Stimulated activated CD8-positive, alpha-beta memory T cell treated with anti-CD3 and anti-CD28 coated beads, Interleukin-12 subunit alpha, Interleukin-12 subunit beta, amount 100 ng/mL, for 24 hours (primary cell): ENCODE results near the gene DRD3.

Experiments used
- DNase-seq: peaks from one replicate; pipeline ENCODE4 v3.0.0-alpha.2; 2020; ENCODE audit errors: extremely low read depth

DRD3 gene

GRCh38 chr3:114179575-114179974, 723 bp upstream of the DRD3 start:
- DNase-seq, result no peak

DNA sequence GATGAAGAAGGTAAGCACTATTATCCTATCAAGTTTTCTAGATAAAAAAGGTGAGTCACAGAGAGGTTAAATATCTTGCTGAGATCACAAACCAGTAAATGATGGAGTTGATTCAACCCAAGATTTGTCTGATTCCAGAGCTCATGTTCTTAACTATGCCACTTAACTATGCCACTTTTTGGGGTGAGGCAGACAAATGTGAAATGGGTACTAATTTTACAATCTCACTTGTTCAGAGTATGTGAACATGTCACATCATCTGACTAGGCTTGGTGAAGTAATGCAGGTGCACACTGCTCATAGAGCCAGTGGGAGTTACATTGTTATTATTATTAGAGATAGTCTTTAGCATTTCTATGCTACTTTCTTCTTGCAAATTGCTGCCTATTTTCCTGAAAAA, 2.0 kb downstream of the DRD3 start:
- DNase-seq, result no peak

GRCh38 chr3:114176487-114176886, 2.4 kb downstream of the DRD3 start:
- no peak for DNase-seq

GRCh38 chr3:114175204-114175987, 3.5 kb downstream of the DRD3 start:
- DNase-seq, result no peak

DNA sequence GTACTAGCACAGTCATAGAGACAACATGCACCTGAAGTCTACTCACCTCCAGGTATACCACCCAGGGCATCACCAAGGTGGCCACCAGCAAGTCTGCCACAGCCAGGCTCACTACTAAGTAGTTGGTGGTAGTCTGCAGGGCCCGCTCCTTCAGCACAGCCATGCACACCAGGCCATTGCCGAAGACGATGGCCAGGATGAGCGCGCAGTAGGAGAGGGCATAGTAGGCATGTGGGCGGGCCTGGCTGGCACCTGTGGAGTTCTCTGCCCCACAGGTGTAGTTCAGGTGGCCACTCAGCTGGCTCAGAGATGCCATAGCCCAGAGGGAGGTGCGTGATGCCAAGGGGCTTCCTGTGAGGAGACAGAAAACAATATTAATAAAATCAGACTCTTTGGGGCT, 7.2 kb downstream of the DRD3 start:
- DNase-seq, result no peak

DNA sequence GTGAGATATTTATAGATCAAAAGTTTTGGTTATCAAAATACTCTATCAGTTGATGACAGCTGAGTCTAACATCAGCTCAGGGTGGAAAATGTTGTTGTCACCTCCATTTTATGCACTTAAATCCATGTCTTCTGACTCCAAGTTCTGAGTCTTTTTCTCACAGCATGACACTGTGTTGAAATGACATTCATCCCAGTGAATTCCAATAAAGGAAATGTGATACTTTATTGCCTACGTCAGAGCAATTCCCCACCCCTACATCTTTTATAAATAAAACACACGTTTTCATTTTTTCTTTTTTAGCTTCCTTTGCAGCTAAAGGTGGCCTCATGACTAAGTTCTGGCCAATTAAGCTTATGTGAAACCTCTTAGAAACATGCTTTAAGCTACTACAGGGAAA, 10.7 kb downstream of the DRD3 start:
- no peak for DNase-seq

DNA sequence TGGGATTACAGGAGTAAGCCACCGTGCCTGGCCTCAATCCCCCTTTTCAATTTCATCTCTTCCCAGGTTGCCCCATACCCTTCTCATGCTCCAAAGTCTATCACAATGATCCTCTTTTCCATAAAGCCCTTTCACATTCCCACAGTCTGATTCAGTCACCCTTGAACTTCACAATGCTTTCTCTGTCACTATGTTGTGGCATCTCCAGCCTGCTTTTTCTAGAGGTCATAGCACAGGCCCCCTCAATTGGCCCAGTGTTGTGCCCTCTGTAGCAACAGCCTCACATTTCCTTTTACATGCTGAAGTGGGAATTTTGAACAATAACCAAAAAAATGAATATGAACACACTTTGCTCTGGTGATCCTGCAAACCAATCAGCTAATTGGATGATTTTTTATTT, 21.5 kb downstream of the DRD3 start:
- no peak for DNase-seq

DNA sequence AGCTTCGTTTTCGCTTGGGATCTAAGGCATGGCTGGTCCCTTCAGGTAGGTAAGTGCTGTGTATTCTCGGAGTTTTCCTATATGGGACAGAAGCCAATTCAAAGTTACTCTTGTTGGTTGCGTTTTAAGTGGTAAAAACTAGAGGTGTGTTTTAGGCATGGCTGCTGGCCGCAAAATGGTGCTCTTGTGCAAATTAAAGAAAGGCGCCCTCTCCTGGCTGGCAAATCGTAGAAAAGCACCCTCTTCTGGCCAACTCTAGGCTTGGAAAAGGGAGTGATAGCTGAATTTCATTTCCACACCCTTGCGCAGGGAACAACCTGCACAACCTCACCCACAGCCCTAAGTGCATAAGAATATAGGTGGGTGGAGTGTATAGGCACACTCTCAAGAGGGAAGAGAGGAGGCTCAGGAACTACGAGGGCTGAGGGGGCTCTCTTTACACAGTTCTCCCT, 23.5 kb downstream of the DRD3 start:
- DNase-seq, result no peak

DNA sequence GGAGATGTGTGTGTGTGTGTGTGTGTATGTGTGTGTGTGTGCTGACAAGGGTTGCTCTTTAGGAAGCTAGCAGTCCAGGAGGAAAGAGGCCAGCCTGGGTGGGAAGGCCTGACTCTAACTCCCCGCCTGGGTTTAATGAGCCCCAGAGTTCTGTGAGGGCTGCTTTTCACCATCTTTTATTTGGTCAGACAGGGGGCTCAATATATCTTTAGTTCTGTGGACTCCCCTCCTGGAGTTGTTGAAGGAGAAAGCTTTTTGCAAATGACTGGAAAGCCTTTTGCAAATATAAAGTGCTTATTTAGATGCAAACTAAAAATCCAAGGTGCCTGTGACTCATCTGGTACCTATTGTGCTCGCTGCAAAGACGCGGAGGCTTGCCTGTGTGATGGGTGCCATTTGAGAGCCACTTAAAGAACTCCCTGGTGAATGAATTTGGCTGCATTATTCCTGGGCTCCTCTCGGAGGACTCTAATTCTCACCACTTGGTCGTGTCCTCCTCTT, 24.5 kb downstream of the DRD3 start:
- no peak for DNase-seq

GRCh38 chr3:114152519-114153151, 26.2 kb downstream of the DRD3 start:
- peak; percentile 59 for DNase-seq

DNA sequence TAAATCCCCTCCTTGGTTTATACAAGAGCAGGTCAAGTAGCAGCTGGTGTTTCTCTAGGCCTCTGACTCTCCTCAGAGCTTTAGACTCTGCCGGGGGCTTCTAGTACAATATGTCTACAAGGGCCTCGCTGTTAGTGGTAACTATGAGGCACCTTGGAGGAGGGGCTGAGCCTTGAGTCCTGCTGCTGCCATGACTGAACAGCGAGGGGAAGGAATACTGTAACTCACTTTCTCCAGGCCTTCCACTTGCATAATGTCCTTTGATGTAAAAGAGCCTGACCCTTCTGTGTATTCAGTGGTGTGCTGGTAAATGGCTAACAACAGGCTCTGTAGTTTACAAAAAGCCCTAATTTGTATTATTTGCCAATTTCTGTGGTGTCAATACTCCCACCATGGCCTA, 27.8 kb downstream of the DRD3 start:
- no peak for DNase-seq

DNA sequence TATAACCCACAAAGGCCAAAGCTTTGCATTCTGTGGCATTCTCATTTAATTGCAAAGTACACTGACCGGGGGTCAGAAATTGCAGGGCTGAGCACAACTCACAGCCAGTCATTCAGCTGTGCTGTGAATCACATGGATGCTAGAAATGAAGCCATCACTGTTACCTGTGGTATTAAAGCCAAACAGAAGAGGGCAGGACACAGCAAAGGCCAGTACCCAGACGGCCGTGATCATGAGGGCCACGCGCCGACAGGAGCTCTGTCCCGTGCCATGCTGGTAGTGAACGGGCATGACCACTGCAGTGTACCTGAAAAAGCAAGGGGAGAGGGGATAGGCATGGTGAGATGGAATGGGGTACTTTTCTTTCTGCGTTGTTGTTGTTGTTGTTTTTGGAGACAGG, 31.6 kb downstream of the DRD3 start:
- no peak for DNase-seq

DNA sequence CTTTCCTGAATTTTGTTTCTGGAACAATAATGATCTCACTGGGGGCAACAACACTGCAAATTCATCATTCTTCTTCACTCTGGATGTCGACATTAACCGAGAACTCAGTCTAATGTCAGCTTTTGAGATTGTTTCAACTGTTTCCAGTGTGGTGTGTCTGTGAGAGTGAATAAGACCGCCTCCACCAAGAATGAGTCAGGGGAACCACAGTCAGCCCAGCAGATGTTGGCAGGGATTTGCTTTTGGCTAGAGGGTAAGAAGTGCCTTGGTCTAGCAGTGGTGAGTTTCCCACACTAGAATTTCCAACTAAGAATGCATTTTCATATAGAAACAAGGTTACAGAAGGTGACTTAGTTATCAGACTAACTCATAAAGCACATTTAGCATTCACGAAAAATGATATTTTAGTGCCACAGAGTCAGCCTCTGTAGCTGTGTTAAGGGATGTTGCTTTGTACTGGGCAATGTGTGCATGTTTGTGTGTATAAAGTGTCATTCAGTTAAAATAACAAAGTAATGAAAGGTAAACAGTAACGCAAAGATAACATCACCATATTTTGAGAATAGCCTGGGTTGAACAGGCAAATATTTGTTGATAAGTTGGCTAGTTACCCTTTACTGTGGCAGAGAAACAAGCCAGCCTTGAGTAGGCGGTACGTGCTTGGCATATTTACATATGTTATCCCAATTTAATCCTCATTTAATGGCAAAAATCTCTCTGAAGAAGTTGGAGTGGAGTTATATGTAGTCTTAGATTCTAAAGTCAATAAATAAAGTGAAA, 33.8 kb downstream of the DRD3 start:
- DNase-seq, result no peak

GRCh38 chr3:114143817-114144216, 35.0 kb downstream of the DRD3 start:
- no peak for DNase-seq

DNA sequence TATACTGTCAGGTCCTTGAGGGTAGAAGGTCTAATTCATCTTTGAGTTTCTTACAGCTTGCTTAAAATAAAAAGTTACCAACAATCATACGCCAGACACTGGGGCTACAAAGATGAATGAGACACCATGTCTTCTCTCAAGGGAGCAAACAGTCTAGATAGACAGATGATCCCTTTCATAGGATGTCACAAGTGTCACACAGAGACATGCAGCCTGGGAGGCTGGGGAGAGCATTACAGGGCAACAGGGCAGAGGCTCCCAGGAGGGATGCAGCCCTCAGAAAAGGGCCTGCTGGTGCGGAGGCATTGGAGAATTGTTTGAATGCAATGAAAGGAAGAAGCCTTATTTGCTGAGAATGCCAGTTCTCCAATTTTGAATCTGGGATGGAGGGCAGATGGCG, 39.0 kb downstream of the DRD3 start:
- DNase-seq, result no peak

DNA sequence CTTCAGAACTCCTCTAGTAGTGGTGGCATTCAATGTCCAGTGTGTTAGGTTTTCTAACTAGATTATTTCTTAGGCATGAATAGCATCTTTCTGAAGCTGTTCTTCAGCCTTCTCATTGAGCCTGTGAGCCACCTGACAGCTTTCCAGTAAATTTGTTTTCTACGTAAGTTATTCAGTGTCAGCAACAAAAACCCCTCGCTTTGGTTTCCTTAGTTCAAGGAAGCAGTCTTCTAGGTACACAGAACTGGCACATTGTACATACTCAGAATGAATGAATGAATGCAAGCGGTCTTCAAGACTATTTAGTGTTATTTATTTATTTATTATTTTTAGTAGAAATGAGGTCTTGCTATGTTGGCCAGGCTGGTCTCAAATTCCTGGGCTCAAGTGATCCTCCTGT, 44.9 kb downstream of the DRD3 start:
- DNase-seq, result no peak

GRCh38 chr3:114132500-114132899, 46.4 kb downstream of the DRD3 start:
- DNase-seq, result no peak

GRCh38 chr3:114128826-114129225, 50.0 kb downstream of the DRD3 start:
- no peak for DNase-seq

GRCh38 chr3:114128231-114128630, 50.6 kb downstream of the DRD3 start:
- no peak for DNase-seq

GRCh38 chr3:114127517-114127916, 51.3 kb downstream of the DRD3 start:
- no peak for DNase-seq

- DNase-seq, result no peak
Measured at GRCh38 chr3:114126461-114126860, 52.4 kb downstream of the DRD3 start.

DNA sequence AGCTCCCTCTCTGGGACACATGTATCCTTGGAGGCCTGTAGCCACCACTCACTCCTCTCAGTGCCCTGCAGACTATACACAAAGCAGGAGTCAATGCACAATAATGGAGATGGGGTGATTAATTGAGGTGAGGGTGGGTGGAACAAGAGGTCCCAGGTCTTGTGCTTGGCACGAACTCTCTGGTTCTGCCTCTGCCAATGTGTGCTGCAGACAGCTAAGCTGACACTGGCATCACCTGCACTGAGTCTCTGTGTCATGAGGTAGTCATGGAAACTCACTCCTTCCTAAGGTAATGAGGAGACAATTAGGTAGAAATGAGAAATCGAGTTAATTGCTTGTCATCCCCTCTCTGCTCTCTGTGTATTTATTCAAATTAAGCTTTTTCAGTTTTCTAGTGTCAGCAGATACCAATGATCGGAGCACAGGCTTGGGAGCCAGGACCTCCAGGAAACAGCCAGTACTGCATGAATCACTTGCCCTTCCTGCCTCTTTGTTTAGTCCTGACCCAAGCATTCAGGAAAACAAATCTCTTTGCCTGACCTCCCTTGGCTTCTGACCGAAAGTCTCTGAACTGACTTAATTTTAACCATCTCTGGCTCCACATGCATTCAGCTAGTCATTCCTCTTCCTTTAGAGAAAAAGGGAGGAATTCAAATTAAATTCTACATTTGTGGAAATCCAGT, 56.7 kb downstream of the DRD3 start:
- DNase-seq, result no peak
